ENCODE measurements around the gene ABL1. TPM values are rescaled to one million over a fixed set of nuclear protein-coding genes. Genes with fewer than 3 reads are reported as not detected.

The ABL1 gene
- total RNA-seq, 1 donor from 2014 or later = 30.7 TPM

DNA sequence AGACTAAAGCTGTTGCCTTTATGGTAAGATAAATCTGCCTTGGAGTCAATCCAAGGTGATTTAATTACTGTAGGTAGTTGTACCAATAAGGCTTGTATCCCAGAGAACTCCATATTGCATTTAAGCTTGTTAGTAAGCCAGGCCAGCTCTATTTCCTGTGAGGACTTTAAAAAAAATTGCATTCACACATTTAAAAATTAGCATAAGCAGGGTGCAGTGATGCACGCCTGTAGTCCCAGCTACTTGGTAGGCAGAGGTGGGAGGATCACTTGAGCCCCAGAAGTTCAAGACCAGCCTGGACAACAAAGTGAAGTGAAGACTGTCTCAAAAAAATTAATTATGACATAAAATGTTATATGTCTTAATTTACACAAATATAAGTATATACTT is 28.7 kb upstream of the ABL1 start:
- no peak for DNase-seq
- intact Hi-C loops (cut with micrococcal nuclease) = no loop called here
- Histone ChIP-seq H3K36me3 (no peaks in the 10 kb centered on the region), H3K9me3 (replicated peaks) (no peaks in the 10 kb centered on the region), H3K4me1 (no peaks in the 10 kb centered on the region), H3K27ac (replicated peaks) (no peak overlapping the region), H3K4me3 (no peak overlapping the region), H3K27me3 (ENCODE audit: low read depth) (no peaks in the 10 kb centered on the region)
- TF ChIP-seq, protein P1, sequence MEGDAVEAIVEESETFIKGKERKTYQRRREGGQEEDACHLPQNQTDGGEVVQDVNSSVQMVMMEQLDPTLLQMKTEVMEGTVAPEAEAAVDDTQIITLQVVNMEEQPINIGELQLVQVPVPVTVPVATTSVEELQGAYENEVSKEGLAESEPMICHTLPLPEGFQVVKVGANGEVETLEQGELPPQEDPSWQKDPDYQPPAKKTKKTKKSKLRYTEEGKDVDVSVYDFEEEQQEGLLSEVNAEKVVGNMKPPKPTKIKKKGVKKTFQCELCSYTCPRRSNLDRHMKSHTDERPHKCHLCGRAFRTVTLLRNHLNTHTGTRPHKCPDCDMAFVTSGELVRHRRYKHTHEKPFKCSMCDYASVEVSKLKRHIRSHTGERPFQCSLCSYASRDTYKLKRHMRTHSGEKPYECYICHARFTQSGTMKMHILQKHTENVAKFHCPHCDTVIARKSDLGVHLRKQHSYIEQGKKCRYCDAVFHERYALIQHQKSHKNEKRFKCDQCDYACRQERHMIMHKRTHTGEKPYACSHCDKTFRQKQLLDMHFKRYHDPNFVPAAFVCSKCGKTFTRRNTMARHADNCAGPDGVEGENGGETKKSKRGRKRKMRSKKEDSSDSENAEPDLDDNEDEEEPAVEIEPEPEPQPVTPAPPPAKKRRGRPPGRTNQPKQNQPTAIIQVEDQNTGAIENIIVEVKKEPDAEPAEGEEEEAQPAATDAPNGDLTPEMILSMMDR (IDR thresholded peaks at IDR 0.05; ENCODE audit: borderline replicate concordance) = no peak

DNA sequence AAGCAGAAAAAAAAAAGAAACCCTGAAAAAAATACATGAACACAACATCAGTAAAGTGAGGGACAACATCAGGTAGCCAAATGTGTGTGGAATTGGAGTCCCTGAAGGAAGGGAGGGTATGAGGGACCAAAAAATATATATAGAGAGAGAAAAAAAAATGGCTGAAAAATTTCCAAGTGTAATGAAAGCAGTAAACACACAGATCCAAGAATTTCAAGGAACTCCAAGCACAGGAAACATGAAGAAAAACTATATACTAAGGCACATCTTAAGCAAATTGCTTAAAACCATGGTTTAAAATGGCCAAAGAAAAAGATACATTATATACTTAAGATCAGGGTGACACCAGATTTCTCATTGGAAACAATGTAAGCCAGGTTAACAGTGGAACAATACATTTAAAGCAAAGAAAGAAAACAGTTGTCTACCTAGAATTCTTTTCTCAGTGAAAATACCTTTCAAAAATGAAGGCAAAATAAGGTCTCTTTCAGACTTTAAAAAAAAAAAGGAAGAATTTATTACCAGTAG is 24.4 kb upstream of the ABL1 start:
- H3K4me1 ChIP-seq = peaks cover 8% of the 10 kb centered on the region
- no peaks in the 10 kb centered on the region for H3K27me3 ChIP-seq (ENCODE audit: low read depth)
- H3K27ac ChIP-seq (replicated peaks) = no peak overlapping the region
- no peaks in the 10 kb centered on the region for H3K9me3 ChIP-seq (replicated peaks)
- intact Hi-C loops (cut with micrococcal nuclease) = no loop called here
- DNase-seq = no peak
- TF ChIP-seq, protein P1 (IDR thresholded peaks at IDR 0.05; ENCODE audit: borderline replicate concordance) = no peak
- no peak overlapping the region for H3K4me3 ChIP-seq
- H3K36me3 ChIP-seq = no peaks in the 10 kb centered on the region

DNA sequence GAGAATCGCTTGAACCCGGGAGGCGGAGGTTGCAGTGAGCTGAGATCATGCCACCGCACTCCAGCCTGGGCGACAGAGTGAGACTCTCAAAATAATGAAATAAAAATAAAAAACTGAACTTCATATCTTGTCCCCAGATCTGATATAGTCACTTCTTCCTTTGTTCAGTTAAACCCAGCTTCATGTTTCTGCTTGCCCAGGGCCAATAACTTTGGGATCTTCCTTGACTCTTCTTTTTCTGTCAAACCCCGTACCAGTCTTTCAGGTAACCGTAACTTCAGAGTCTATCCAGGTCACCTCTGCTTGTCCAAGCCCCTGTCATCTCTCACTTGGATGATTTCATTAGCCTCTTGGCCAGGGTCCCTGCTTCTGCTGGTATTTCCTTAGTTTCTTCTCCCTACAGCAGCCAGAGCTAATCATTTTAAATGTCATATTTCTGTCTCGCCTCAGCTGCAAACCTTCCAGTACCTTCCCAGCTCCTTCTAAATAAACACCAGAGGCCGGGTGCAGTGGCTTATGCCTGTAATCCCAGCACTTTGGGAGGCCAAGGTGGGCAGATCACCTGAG is 19.7 kb upstream of the ABL1 start:
- Histone ChIP-seq H3K27ac (replicated peaks) (peak overlapping the region; percentile 15), H3K36me3 (no peaks in the 10 kb centered on the region), H3K4me1 (peaks cover 10% of the 10 kb centered on the region), H3K4me3 (no peak overlapping the region), H3K9me3 (replicated peaks) (peaks cover 11% of the 10 kb centered on the region), H3K27me3 (ENCODE audit: low read depth) (no peaks in the 10 kb centered on the region)
- no peak for DNase-seq
- intact Hi-C loops (cut with micrococcal nuclease) = no loop called here
- TF ChIP-seq, protein P1 (IDR thresholded peaks at IDR 0.05; ENCODE audit: borderline replicate concordance) = no peak

DNA sequence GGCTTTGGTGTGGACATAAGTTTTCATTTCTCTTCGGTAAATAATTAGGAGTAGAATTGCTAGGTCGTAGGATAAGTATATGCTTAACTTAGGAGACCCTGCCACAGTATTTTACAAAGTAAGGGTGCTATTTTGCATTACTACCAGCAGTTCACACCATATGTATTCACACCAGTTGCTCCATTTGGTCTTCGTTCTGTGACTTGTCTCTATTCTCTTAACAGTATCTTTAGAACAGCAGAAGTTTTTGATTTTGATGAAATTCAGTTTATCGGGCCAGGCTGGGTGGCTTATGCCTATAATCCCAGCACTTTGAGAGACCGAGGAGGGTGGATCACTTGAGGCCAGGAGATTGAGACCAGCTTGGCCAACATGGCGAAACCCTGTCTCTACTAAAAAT is 17.1 kb upstream of the ABL1 start:
- H3K4me1 ChIP-seq = peaks cover 10% of the 10 kb centered on the region
- DNase-seq = no peak
- H3K4me3 ChIP-seq = no peak overlapping the region
- H3K36me3 ChIP-seq = no peaks in the 10 kb centered on the region
- no peak overlapping the region for H3K27ac ChIP-seq (replicated peaks)
- peaks cover 11% of the 10 kb centered on the region for H3K9me3 ChIP-seq (replicated peaks)
- TF ChIP-seq, protein P1 (IDR thresholded peaks at IDR 0.05; ENCODE audit: borderline replicate concordance) = no peak
- no peaks in the 10 kb centered on the region for H3K27me3 ChIP-seq (ENCODE audit: low read depth)
- intact Hi-C loops (cut with micrococcal nuclease) = no loop called here

DNA sequence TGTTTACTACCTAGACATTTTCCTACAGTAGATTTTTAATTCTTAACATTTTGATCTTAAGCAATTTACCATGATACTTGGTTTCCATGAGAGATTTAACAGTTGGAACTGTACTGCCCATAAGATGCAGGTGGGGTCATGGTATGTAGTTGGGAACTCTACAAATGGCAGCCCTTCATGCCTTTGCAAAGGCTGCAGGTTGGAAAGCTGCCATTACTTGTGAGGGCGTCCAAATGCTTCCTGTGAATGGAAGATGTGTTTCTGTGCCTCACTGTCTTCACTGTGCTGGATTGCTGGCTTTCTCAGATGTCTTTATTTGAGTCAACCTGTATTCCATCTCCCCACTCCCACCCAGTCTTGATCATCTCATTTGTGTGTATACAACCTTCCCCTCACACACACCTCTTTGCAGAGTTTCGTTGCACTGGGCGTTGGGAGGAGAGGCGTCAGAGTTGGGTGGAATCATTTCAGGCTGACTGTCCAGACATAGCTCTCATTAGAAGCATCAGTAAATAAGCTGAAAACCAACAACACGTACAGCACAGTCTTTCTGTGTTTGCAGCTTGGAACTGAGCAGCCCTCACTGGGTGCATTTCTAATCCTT is 14.8 kb upstream of the ABL1 start:
- intact Hi-C loops (cut with micrococcal nuclease) = no loop called here
- H3K9me3 ChIP-seq (replicated peaks) = peaks cover 11% of the 10 kb centered on the region
- H3K27ac ChIP-seq (replicated peaks) = no peak overlapping the region
- peaks cover 27% of the 10 kb centered on the region for H3K4me1 ChIP-seq
- H3K36me3 ChIP-seq = no peaks in the 10 kb centered on the region
- no peaks in the 10 kb centered on the region for H3K27me3 ChIP-seq (ENCODE audit: low read depth)
- H3K4me3 ChIP-seq = no peak overlapping the region
- no peak for DNase-seq
- TF ChIP-seq, protein P1 (IDR thresholded peaks at IDR 0.05; ENCODE audit: borderline replicate concordance) = no peak

All from left ventricle myocardium inferior (tissue), 1 donor.